Spleen (tissue), 11 donors: ENCODE measurements around the gene CD9. TPM values are rescaled to one million over a fixed set of nuclear protein-coding genes. Genes with fewer than 3 reads are reported as not detected.
A peak's percentile ranks its signal among the peaks of the same experiment; 100 is the strongest.

Experiments
- DNase-seq: peaks from one replicate; pipeline ENCODE4 v3.0.0-alpha.2; 2020
- H3K27ac ChIP-seq, 8 donors: fragments of 200-600 bp; sonication (generic) in 7 of 8; 1 replicate in 4 of 8; 2 replicates in 4 of 8; pipeline versions ENCODE4 v1.5.0 to v1.8.0; 2016 to 2021; ENCODE audit warnings: inconsistent platforms in 4 of 8, mild to moderate bottlenecking in 4 of 8, moderate library complexity in 1 of 8
- H3K27me3 ChIP-seq, 7 donors: fragments of 200-600 bp; sonication (generic) in 6 of 7; replicated peaks in 1 of 7; 1 replicate in 4 of 7; 2 replicates in 3 of 7; pipeline versions ENCODE4 v1.5.0 to v1.8.0; 2016 to 2021; ENCODE audit warnings: inconsistent platforms in 3 of 7, mild to moderate bottlenecking in 1 of 7
- H3K36me3 ChIP-seq, 6 donors: fragments of 200-600 bp; sonication (generic) in 5 of 6; 1 replicate in 4 of 6; 2 replicates in 2 of 6; pipeline versions ENCODE4 v1.5.0 to v1.8.0; 2016 to 2021; ENCODE audit warnings: inconsistent platforms in 2 of 6
- H3K4me1 ChIP-seq, 6 donors: fragments of 200-600 bp; sonication (generic) in 5 of 6; 1 replicate in 3 of 6; 2 replicates in 3 of 6; pipeline versions ENCODE4 v1.5.0 to v1.8.0; 2016 to 2021; ENCODE audit warnings: inconsistent platforms in 3 of 6
- H3K4me3 ChIP-seq, 8 donors: fragments of 200-600 bp; sonication (generic) in 7 of 8; 1 replicate in 4 of 8; 2 replicates in 4 of 8; pipeline versions ENCODE4 v1.5.0 to v1.8.0; 2016 to 2021; ENCODE audit warnings: inconsistent platforms in 4 of 8, mild to moderate bottlenecking in 4 of 8, moderate library complexity in 2 of 8
- H3K9me3 ChIP-seq, 8 donors: fragments of 200-600 bp; sonication (generic) in 7 of 8; 1 replicate in 4 of 8; 2 replicates in 4 of 8; pipeline versions ENCODE4 v1.5.0 to v1.8.0; 2016 to 2021; ENCODE audit warnings: inconsistent platforms in 4 of 8
- POLR2A ChIP-seq, 3 donors: fragments of 450-650 bp; IDR thresholded peaks; one replicate each; pipeline ENCODE4 v1.5.1; 2017; ENCODE audit warnings: antibody characterized with exemption in 3 of 3, mild to moderate bottlenecking in 1 of 3
- POLR2AphosphoS5 ChIP-seq, 3 donors: sonication (generic); formaldehyde crosslinking; IDR thresholded peaks; one replicate each; pipeline ENCODE4 v1.5.1; 2017; ENCODE audit warnings: antibody characterized with exemption in 3 of 3
- WGBS, 5 donors: extraction: QIAGEN DNeasy Blood & Tissue Kit in 3 of 5; methylation state at CpG; one replicate each; pipeline versions ENCODE4 v1.1.5 to v1.1.7; 2013 to 2018; 5-methylcytosine and 5-hydroxymethylcytosine counted together
- intact Hi-C: fragments of 100-400 bp; cut with DNase I; formaldehyde crosslinking; loops from one replicate; pipeline ENCODE4 v1.15.0; 2023; ENCODE audit warnings: low total_unique reads
- polyA plus RNA-seq, 3 donors: library from polyadenylated mRNA; stranded (reverse); fragments of 200-250 nt; gene quantifications; one replicate each; pipeline ENCODE4 v1.2.1, GENCODE V29; 2013
- total RNA-seq, 7 donors: library from RNA; depleted of rRNA in 3 of 7; stranded (reverse); fragments of >200 nt in 3 of 7; fragmentation: NEBNext Ultra II Directional in 4 of 7; extraction: Animal tissue kit (Norgen Biotek cat#: 25700) in 4 of 7; gene quantifications; one replicate each; pipeline versions ENCODE4 v1.1.0 to v1.2.1, GENCODE V29; 2016 to 2021
- TF ChIP-seq, protein P1 (sequence below), 11 experiments: fragments of 200-600 bp in 7 of 11; fragments of 450-650 bp in 4 of 11; sonication (generic) in 4 of 11; IDR thresholded peaks in 8 of 11; conservative IDR thresholded peaks in 3 of 11; 1 replicate in 7 of 11; 2 replicates in 4 of 11; pipeline versions ENCODE4 v1.4.0 to v1.8.0; 2016 to 2021; ENCODE audit warnings: antibody characterized with exemption in 11 of 11, inconsistent platforms in 4 of 11, mild to moderate bottlenecking in 1 of 11
- donor health status: healthy with polysubstance abuse.
- donor health status: DM: no; HTN: no; CAD: no; lungs with moderate emphysema.
- donor health status: DM: no; HTN: no; CAD: no.
- donor health status: Bipolar disorder and iron deficiency.
- donor health status: healthy.
- donor health status: DM: no; HTN: no; CAD: no.
- donor health status: DM: yes; HTN: yes; CAD: no.

The CD9 gene
- total and polyA plus RNA-seq, 10 donors: 16.2 to 113 (median 68.9) TPM

GRCh38 chr12:6205144-6205539 lies 4.9 kb downstream of the CD9 start:
- 40 to 46% (median 44%) methylated on average over 7 to 8 of the region's 8 CpGs for WGBS, 5 donors
- Histone ChIP-seq H3K4me3 (no peak overlapping the region), H3K27me3 (peaks cover 0 to 41% (median 14%) of the 10 kb centered on the region in 7 donors), H3K36me3 (peaks cover 0 to 8% (median 0%) of the 10 kb centered on the region in 6 donors), H3K27ac (peak overlapping the region in 7 of 8 donors; percentile 13 to 76 (median 61)), H3K9me3 (no peaks in the 10 kb centered on the region), H3K4me1 (peaks cover 19 to 88% (median 47%) of the 10 kb centered on the region in 6 donors)
- TF ChIP-seq POLR2AphosphoS5 (IDR thresholded peaks at IDR 0.05) (peak in 2 of 3 donors; percentile 17 to 22), POLR2A (IDR thresholded peaks at IDR 0.05) (no peak)
- TF ChIP-seq, protein P1, sequence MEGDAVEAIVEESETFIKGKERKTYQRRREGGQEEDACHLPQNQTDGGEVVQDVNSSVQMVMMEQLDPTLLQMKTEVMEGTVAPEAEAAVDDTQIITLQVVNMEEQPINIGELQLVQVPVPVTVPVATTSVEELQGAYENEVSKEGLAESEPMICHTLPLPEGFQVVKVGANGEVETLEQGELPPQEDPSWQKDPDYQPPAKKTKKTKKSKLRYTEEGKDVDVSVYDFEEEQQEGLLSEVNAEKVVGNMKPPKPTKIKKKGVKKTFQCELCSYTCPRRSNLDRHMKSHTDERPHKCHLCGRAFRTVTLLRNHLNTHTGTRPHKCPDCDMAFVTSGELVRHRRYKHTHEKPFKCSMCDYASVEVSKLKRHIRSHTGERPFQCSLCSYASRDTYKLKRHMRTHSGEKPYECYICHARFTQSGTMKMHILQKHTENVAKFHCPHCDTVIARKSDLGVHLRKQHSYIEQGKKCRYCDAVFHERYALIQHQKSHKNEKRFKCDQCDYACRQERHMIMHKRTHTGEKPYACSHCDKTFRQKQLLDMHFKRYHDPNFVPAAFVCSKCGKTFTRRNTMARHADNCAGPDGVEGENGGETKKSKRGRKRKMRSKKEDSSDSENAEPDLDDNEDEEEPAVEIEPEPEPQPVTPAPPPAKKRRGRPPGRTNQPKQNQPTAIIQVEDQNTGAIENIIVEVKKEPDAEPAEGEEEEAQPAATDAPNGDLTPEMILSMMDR (IDR thresholded peaks at IDR 0.05 in 8 of 11, conservative IDR thresholded peaks at IDR 0.05 in 3 of 11): no peak
- intact Hi-C loops: no loop called here
- no peak for DNase-seq

GRCh38 chr12:6205761-6206160 lies 5.6 kb downstream of the CD9 start:
- intact Hi-C loops: no loop called here
- Histone ChIP-seq H3K27me3 (peaks cover 0 to 34% (median 9%) of the 10 kb centered on the region in 7 donors), H3K27ac (peak overlapping the region in 7 of 8 donors; percentile 13 to 76 (median 61)), H3K4me1 (peaks cover 19 to 88% (median 46%) of the 10 kb centered on the region in 6 donors), H3K9me3 (no peaks in the 10 kb centered on the region), H3K4me3 (no peak overlapping the region), H3K36me3 (peaks cover 0 to 8% (median 0%) of the 10 kb centered on the region in 6 donors)
- TF ChIP-seq POLR2A (IDR thresholded peaks at IDR 0.05) (no peak), POLR2AphosphoS5 (IDR thresholded peaks at IDR 0.05) (no peak)
- TF ChIP-seq, protein P1 (IDR thresholded peaks at IDR 0.05 in 8 of 11, conservative IDR thresholded peaks at IDR 0.05 in 3 of 11): no peak
- DNase-seq: no peak
- 50 to 62% (median 55%) methylated on average over 2 of the region's 2 CpGs for WGBS, 5 donors

- TF ChIP-seq POLR2AphosphoS5 (IDR thresholded peaks at IDR 0.05) (no peak), POLR2A (IDR thresholded peaks at IDR 0.05) (no peak)
- TF ChIP-seq, protein P1 (IDR thresholded peaks at IDR 0.05 in 8 of 11, conservative IDR thresholded peaks at IDR 0.05 in 3 of 11): no peak
- 72 to 87% (median 83%) methylated on average over 4 of the region's 4 CpGs for WGBS, 5 donors
- H3K27ac ChIP-seq: peak overlapping the region in 7 of 8 donors; percentile 35 to 76 (median 61)
- H3K4me3 ChIP-seq: no peak overlapping the region
- intact Hi-C loops: no loop called here
- peaks cover 0 to 29% (median 4%) of the 10 kb centered on the region in 7 donors for H3K27me3 ChIP-seq
- no peak for DNase-seq
- H3K36me3 ChIP-seq: peaks cover 0 to 8% (median 0%) of the 10 kb centered on the region in 6 donors
- H3K9me3 ChIP-seq: no peaks in the 10 kb centered on the region
- peaks cover 13 to 86% (median 42%) of the 10 kb centered on the region in 6 donors for H3K4me1 ChIP-seq
Measured at GRCh38 chr12:6206327-6206726, 6.1 kb downstream of the CD9 start.

- Histone ChIP-seq H3K4me3 (no peak overlapping the region), H3K4me1 (peaks cover 10 to 75% (median 35%) of the 10 kb centered on the region in 6 donors), H3K9me3 (no peaks in the 10 kb centered on the region), H3K27ac (peak overlapping the region in 3 of 8 donors; percentile 74 to 76 (median 76)), H3K36me3 (peaks cover 0 to 17% (median 0%) of the 10 kb centered on the region in 6 donors), H3K27me3 (peaks cover 0 to 18% (median 0%) of the 10 kb centered on the region in 7 donors)
- 78 to 90% (median 82%) methylated on average over 9 of the region's 9 CpGs for WGBS, 5 donors
- intact Hi-C loops: no loop called here
- no peak for DNase-seq
- TF ChIP-seq POLR2AphosphoS5 (IDR thresholded peaks at IDR 0.05) (no peak), POLR2A (IDR thresholded peaks at IDR 0.05) (no peak)
- TF ChIP-seq, protein P1 (IDR thresholded peaks at IDR 0.05 in 8 of 11, conservative IDR thresholded peaks at IDR 0.05 in 3 of 11): no peak
Measured at GRCh38 chr12:6207259-6207925, 7.2 kb downstream of the CD9 start.
